Hepatocyte (in vitro differentiated cells): ENCODE data around the gene TEX36.

Experiments
- CTCF ChIP-seq: fragments of 200-600 bp; sonication (generic); IDR thresholded peaks from 2 replicates; pipeline ENCODE4 v1.5.1; 2016; ENCODE audit warnings: antibody characterized with exemption, mild to moderate bottlenecking; ENCODE audit not compliant: poor library complexity
- EZH2 ChIP-seq: fragments of 200-600 bp; sonication (generic); IDR thresholded peaks from 2 replicates; pipeline ENCODE4 v1.6.1; 2016; ENCODE audit warnings: antibody characterized with exemption, mild to moderate bottlenecking, borderline replicate concordance

GRCh38 chr10:125634606-125635005 is 48.4 kb downstream of the TEX36 start:
- no peak for TF ChIP-seq EZH2
- no peak for TF ChIP-seq CTCF
